OCI-LY3 (cell line): ENCODE data around the gene LASP1NB.

Experiments used
- EZH2phosphoT487 ChIP-seq: fragments of 200-600 bp; shearing (Covaris generic); IDR thresholded peaks from 2 replicates; pipeline ENCODE4 v1.6.1; 2018; ENCODE audit warnings: antibody characterized with exemption, mixed run types, low read depth
- TF ChIP-seq, protein P1 (sequence below): fragments of 200-600, 300-600 bp; sonication (generic); IDR thresholded peaks from 2 replicates; pipeline ENCODE4 v1.5.1; 2014; ENCODE audit warnings: antibody characterized with exemption, low read length, low read depth

DNA sequence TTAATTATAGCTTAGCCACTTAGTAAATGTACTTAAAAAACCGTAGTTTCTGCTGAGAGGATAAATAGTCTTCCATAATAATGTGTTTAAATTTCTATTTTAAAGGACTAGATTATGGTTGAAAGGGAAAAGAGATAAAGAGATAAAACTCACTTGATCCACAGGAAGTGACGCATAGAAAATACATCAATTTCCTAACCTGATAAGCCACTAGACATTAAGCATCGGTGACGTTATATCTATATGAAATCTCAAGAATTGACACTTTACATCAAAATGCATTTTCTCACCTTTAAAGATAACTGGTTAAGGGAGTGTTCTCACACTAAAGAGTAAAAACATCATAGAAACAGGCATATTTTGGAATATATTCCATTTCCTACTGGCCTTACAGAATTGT, 36.0 kb downstream of the LASP1NB start:
- TF ChIP-seq EZH2phosphoT487, result no peak
- TF ChIP-seq, protein P1, sequence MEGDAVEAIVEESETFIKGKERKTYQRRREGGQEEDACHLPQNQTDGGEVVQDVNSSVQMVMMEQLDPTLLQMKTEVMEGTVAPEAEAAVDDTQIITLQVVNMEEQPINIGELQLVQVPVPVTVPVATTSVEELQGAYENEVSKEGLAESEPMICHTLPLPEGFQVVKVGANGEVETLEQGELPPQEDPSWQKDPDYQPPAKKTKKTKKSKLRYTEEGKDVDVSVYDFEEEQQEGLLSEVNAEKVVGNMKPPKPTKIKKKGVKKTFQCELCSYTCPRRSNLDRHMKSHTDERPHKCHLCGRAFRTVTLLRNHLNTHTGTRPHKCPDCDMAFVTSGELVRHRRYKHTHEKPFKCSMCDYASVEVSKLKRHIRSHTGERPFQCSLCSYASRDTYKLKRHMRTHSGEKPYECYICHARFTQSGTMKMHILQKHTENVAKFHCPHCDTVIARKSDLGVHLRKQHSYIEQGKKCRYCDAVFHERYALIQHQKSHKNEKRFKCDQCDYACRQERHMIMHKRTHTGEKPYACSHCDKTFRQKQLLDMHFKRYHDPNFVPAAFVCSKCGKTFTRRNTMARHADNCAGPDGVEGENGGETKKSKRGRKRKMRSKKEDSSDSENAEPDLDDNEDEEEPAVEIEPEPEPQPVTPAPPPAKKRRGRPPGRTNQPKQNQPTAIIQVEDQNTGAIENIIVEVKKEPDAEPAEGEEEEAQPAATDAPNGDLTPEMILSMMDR, result no peak
